HG02610 (cell line): ENCODE measurements around the gene HHIPL1.
"Not testable (repeated sequence)": the region's sequence is repeated elsewhere in the genome, so short reads cannot be mapped to it uniquely, and the experiment has no call there.

Experiments
- ATAC-seq: cut with Tn5 transposase; IDR thresholded peaks from one replicate; pipeline ENCODE4 v1.9.1; 2021; ENCODE audit warnings: mild to moderate bottlenecking, moderate library complexity; ENCODE audit not compliant: unreplicated experiment

The HHIPL1 gene

DNA sequence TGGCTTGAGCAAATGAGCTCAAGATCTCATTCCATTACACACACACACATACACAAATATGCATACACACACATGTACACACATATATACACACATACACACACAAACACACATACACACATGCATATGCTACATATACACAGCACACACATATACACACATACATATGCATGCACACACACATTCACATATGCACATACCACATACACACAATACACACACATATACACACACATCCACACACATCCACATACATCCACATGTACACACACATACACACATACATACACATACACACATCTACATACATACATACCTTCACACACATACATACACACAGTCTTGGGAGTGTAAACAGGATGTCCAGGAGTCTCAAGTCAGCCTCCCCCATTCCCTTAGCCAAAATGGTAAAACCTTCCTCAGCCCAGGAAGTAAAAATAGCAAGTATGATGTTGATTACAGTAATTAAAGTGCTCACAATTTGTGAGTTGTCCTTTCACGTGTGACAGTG, 12.8 kb downstream of the HHIPL1 start:
- no peak for ATAC-seq

- no peak for ATAC-seq
Measured at GRCh38 chr14:99658218-99658845, 13.4 kb downstream of the HHIPL1 start.

- no peak for ATAC-seq
Measured at GRCh38 chr14:99659333-99659741, 14.4 kb downstream of the HHIPL1 start.

- no peak for ATAC-seq
Measured at GRCh38 chr14:99660006-99660566, 15.2 kb downstream of the HHIPL1 start.

DNA sequence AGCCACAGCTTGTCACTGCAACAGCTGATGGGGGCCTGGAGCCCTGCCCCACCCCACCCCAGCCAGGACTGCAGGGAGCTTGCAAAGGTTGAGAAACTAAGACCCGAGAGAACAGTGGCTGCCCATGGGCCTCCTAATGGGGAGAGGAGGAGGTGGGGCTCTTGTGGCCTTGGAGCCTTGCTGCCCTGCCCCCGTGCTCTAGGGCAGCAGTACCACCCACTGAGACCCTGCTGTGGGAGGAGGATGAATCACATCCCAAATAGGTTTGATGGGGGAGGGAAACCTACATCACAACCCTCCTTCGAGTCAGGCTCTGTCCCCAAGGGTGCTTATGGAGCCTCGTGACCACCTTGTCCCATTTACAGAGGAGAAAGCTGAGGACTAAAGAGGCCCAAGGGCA, 15.9 kb downstream of the HHIPL1 start:
- no peak for ATAC-seq

DNA sequence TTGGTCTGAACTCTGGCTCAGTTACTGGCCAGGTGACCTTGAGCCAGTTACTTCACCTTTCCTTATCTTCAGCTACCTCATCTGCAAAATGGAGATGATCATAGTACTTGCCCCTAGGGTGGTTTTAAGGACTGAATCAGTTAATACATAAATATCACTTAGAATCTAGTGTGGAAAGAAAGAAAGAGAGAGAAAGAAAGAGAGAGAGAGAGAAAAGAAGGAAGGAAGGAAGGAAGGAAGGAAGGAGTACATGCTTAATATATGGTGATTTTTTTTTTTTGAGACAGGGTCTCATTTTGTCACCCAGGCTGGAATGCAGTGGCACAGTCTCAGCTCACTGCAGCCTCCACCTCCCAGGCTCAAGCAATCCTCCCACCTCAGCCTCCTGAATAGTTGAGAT, 16.3 kb downstream of the HHIPL1 start:
- not testable (repeated sequence) for ATAC-seq

GRCh38 chr14:99662846-99663245, 17.9 kb downstream of the HHIPL1 start:
- ATAC-seq, result no peak

DNA sequence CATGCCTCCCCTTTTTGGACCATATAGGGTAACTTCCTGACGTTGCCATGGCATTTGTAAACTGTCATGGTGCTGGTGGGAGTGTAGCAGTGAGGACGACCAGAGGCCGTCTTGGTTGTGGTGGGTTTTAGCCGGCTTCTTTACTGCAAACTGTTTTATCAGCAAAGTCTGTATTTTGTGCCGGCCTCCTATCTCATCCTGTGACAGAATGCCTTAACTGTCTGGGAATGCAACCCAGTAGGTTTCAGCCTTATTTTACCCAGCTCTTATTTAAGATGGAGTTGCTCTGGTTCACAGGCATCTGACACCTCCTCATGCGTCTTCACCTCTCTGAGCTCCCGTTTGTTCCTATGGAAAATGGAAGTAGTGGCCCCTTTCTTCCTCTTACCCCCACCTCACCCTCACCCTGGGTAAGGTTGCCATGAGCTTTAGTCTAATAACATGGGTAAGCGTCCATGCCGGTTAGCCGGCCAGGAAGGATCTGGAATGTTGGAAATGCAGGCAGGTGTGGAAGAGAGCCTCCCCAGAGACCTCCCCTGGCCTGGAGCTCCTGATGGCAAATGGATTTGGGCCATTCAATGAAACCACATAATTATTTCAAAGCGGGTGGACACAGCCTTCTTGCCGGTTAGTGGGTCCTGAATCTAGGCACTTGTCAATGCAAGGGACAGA, 18.6 kb downstream of the HHIPL1 start:
- no peak for ATAC-seq

GRCh38 chr14:99664058-99664936, 19.4 kb downstream of the HHIPL1 start:
- no peak for ATAC-seq

GRCh38 chr14:99664937-99665273, 20.0 kb downstream of the HHIPL1 start:
- ATAC-seq, result no peak

- ATAC-seq, result no peak
Measured at GRCh38 chr14:99666533-99666932, 21.6 kb downstream of the HHIPL1 start.

- ATAC-seq, result no peak
Measured at GRCh38 chr14:99667045-99667444, 22.1 kb downstream of the HHIPL1 start.

- no peak for ATAC-seq
Measured at GRCh38 chr14:99667821-99668220, 22.9 kb downstream of the HHIPL1 start.

- no peak for ATAC-seq
Measured at GRCh38 chr14:99668307-99669295, 23.7 kb downstream of the HHIPL1 start.

- ATAC-seq, result no peak
Measured at GRCh38 chr14:99670361-99671234, 25.7 kb downstream of the HHIPL1 start.

GRCh38 chr14:99671235-99672224, 26.6 kb downstream of the HHIPL1 start:
- ATAC-seq, result no peak

GRCh38 chr14:99672506-99673304, 27.8 kb downstream of the HHIPL1 start:
- ATAC-seq, result no peak
